ENCODE measurements around the gene CEP72.
A peak's percentile ranks its signal among the peaks of the same experiment; 100 is the strongest.

Gene CEP72, protein sequence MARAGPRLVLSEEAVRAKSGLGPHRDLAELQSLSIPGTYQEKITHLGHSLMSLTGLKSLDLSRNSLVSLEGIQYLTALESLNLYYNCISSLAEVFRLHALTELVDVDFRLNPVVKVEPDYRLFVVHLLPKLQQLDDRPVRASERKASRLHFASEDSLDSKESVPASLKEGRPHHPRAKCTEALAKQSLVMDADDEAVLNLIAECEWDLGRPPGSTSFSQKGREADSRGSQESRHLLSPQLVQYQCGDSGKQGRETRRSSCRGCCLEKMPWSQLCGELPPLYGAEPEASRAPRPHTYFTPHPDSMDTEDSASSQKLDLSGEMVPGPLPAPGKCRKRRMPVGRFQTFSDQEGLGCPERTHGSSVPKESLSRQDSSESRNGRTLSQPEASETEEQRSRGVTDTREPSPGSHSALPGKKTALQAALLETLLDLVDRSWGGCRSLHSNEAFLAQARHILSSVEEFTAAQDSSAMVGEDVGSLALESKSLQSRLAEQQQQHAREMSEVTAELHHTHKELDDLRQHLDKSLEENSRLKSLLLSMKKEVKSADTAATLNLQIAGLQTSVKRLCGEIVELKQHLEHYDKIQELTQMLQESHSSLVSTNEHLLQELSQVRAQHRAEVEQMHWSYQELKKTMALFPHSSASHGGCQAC

DNA sequence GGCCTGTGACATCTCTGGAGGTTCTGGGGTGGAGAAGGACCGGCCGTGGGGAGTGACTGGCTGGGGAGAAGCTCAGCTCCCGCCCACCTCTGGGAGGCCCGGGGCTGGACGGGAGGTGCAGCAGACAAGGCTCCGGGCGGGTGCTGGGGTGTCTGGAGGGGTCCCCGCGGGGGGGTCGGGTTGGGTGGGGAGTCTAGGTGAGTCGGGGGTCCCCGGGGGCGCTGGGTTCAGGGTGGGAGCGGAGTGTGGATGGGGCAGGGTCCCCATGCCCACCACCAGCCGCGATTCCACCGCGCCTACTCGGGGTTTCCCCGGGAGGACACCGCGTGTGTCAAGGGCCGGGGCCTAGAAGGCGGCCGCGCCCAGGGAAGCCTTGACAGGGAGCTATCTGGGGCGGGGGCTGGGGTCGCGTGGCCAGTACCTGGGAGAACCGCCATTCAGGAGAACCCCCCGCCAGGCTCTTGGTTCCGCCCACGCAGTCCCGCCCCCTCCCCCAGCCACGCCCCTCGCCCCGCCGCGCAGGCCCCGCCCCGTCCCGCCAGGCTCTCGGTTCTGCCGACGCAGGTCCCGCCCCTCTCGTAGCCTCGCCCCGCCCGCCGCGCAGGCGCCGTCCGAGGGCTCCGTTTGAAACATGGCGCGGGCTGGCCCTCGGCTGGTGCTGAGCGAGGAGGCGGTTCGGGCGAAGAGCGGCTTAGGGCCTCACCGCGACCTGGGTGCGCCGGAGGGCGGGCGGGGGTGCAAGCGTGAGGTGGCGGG lies at the start of gene CEP72:
CEP72 (plus strand) TSS at position 610 of the 756 bp plus-strand sequence; CDS start at position 632, 22 bp downstream.
- Histone ChIP-seq H3K4me1 (ENCODE audit: insufficient read depth, low read length) (peaks cover 6% of the 10 kb centered on the region), H3K4me3 (ENCODE audit: low read depth in 1 of 2, low read length in 2 of 2) (peak within 1 kb of the TSS; percentile 56 to 64), H3K9me3 (ENCODE audit: low read length) (no peaks in the 10 kb centered on the region), H3K27me3 (ENCODE audit: control insufficient read depth in 1 of 2, insufficient read depth in 2 of 2, low read length in 2 of 2) (peaks cover 0 to 8% of the 10 kb centered on the region in 2 donors), H3K36me3 (ENCODE audit: insufficient read depth, low read length) (no peaks in the 10 kb centered on the region), H3K9ac (ENCODE audit: low read length) (no peak within 1 kb of the TSS), H3K27ac (ENCODE audit: low read depth, low read length) (no peak within 1 kb of the TSS)

DNA sequence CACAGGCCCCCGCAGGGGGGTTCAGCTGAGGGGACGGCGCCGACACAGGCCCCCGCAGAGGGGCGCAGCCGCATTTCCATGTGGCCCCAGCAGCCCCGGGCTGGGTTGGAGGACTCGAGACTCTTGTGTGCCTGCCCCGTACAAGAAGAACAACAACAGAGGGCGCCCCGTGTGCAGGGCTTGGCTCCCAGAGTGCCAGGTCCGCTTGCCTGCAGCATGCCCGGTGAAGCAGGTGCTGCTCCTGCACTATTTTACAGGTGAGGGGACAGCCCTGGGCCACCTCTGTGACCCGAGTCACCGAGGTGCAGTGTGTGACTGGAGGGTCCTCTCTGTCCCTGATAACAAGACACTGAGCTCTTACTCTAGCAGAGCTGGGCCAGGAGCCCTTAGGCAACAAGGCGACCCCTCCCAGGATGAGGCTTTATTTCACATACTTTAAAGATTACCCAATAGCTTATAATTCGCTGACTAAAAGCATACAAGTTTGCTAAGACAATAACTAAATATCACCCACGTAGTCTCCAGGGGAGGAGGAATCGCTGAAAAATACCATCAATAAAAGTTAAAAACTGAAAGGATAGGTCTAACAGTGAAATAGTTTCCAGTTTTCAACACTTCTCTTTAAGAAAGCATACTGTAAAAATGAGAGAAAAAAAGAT lies 46.2 kb upstream of the CEP72 start:
- Histone ChIP-seq H3K4me3 (ENCODE audit: low read depth in 1 of 2, low read length in 2 of 2) (no peak overlapping the region), H3K27me3 (ENCODE audit: control insufficient read depth in 1 of 2, insufficient read depth in 2 of 2, low read length in 2 of 2) (peaks cover 4 to 54% of the 10 kb centered on the region in 2 donors), H3K9me3 (ENCODE audit: low read length) (no peaks in the 10 kb centered on the region), H3K27ac (ENCODE audit: low read depth, low read length) (no peak overlapping the region), H3K36me3 (ENCODE audit: insufficient read depth, low read length) (no peaks in the 10 kb centered on the region), H3K4me1 (ENCODE audit: insufficient read depth, low read length) (no peaks in the 10 kb centered on the region), H3K9ac (ENCODE audit: low read length) (no peak overlapping the region)

DNA sequence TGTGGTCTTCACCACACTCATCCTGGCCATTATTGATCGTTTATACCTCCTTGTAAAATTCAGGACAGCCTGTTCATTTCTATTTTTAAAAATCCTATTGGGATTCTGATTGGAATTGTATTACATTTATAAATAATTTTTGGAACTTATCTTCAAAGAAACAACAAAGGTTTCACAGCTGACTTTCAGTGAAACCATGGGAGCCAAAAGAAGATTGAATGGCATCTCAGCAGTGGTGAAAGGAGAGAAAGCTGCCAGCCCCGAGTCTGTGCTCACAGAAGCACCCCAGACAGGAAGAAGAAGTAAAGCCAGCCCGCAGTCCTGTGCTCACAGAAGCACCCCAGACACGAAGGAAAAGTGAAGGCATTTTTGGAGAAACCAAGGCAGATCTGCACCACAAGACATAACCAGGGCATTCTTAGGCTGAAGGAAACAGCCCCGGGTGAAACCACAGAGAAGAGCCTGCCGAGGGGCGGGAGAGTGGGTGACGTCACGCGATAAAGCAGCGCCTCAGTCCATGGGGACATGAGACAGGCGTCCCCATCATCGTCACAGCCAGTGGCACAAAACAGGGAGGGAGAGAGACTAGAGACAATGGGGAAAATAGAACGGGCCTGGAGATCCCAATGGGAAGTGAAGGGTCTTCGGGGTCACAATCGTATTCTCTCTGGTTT lies 45.4 kb upstream of the CEP72 start:
- Histone ChIP-seq H3K4me3 (ENCODE audit: low read depth in 1 of 2, low read length in 2 of 2) (no peak overlapping the region), H3K9ac (ENCODE audit: low read length) (no peak overlapping the region), H3K9me3 (ENCODE audit: low read length) (no peaks in the 10 kb centered on the region), H3K27ac (ENCODE audit: low read depth, low read length) (no peak overlapping the region), H3K36me3 (ENCODE audit: insufficient read depth, low read length) (no peaks in the 10 kb centered on the region), H3K27me3 (ENCODE audit: control insufficient read depth in 1 of 2, insufficient read depth in 2 of 2, low read length in 2 of 2) (peaks cover 0 to 50% of the 10 kb centered on the region in 2 donors), H3K4me1 (ENCODE audit: insufficient read depth, low read length) (no peaks in the 10 kb centered on the region)

DNA sequence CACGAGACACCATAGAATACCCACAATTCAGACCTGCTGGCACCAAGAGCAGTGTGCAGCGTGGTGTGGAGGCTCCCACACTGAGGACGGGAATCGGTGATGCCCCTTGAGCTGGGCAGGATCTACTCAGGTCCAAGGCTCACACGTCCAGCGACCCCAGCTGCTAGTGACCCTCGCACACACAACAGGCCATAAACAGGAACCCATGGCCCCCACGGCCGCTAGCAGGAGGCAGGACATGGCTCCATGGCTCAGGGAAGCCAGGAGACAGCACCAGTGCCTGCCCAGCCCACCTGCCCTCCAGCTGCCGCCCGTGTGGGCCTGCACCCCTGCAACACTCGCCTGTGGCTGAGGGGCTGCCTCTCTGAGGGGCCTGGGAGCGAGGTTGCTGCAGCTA lies 44.5 kb upstream of the CEP72 start:
- H3K9me3 ChIP-seq (ENCODE audit: low read length), result no peaks in the 10 kb centered on the region
- H3K9ac ChIP-seq (ENCODE audit: low read length), result no peak overlapping the region
- no peak overlapping the region for H3K27ac ChIP-seq (ENCODE audit: low read depth, low read length)
- no peaks in the 10 kb centered on the region for H3K4me1 ChIP-seq (ENCODE audit: insufficient read depth, low read length)
- no peak overlapping the region for H3K4me3 ChIP-seq (ENCODE audit: low read depth in 1 of 2, low read length in 2 of 2)
- H3K36me3 ChIP-seq (ENCODE audit: insufficient read depth, low read length), result no peaks in the 10 kb centered on the region
- H3K27me3 ChIP-seq (ENCODE audit: control insufficient read depth in 1 of 2, insufficient read depth in 2 of 2, low read length in 2 of 2), result peaks cover 0 to 52% of the 10 kb centered on the region in 2 donors

DNA sequence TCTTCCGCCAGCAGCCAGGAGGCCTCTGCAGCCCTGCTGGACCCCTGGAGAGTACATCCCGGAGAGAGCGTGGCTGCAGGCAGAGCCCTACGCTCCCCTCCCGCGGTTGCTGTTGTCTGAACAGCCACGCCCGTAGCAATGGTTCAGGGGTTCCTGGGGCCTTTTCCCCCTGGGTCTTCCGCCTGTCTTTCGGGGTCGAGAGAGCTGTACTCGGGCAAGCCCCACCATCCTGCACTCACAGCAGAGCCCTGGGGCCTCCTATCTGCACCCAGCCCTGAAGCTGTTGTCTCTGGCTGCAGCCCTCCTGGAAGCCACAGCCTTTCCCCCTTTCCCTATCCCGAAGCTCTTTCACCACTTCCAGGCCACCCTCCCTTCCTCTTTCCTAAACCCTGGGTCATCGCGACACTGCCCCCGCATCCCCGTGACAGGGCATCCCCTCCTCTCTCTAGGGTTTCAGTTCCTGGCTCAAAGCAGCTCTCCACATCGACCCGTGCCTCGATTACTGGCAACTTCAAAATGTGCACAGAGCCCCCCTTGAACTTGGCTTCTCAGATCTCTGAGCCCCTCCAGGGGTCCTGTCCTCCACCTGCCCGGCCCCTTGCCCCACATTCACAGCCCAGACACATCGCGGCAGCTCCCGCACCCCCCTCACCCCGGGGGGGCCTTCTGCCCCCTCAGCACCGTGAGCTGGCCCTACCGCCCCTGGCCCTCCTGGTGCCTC lies 43.9 kb upstream of the CEP72 start:
- peaks cover 0 to 52% of the 10 kb centered on the region in 2 donors for H3K27me3 ChIP-seq (ENCODE audit: control insufficient read depth in 1 of 2, insufficient read depth in 2 of 2, low read length in 2 of 2)
- no peak overlapping the region for H3K4me3 ChIP-seq (ENCODE audit: low read depth in 1 of 2, low read length in 2 of 2)
- no peaks in the 10 kb centered on the region for H3K36me3 ChIP-seq (ENCODE audit: insufficient read depth, low read length)
- no peaks in the 10 kb centered on the region for H3K9me3 ChIP-seq (ENCODE audit: low read length)
- no peaks in the 10 kb centered on the region for H3K4me1 ChIP-seq (ENCODE audit: insufficient read depth, low read length)
- H3K27ac ChIP-seq (ENCODE audit: low read depth, low read length), result no peak overlapping the region
- H3K9ac ChIP-seq (ENCODE audit: low read length), result no peak overlapping the region

DNA sequence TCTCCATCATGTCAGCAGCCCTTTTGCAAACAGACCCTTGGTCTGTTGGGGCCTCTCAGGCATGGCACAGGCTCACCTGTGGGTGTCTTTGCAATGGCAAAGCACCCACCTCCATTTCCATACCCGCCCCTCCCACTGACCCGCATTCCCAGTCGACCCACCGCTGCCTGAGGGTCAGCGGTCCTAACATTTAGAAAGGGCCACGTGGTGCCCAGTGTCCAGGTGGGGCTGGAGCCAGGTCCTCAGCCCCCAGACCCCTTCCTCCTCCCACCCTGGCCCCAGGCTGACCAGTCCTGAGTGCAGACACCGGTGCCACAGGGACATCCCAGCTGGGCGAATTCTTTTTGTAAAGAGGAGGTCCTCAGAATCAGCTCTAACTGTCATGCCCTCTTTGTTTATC lies 43.3 kb upstream of the CEP72 start:
- Histone ChIP-seq H3K27me3 (ENCODE audit: control insufficient read depth in 1 of 2, insufficient read depth in 2 of 2, low read length in 2 of 2) (peaks cover 0 to 53% of the 10 kb centered on the region in 2 donors), H3K4me3 (ENCODE audit: low read depth in 1 of 2, low read length in 2 of 2) (no peak overlapping the region)

DNA sequence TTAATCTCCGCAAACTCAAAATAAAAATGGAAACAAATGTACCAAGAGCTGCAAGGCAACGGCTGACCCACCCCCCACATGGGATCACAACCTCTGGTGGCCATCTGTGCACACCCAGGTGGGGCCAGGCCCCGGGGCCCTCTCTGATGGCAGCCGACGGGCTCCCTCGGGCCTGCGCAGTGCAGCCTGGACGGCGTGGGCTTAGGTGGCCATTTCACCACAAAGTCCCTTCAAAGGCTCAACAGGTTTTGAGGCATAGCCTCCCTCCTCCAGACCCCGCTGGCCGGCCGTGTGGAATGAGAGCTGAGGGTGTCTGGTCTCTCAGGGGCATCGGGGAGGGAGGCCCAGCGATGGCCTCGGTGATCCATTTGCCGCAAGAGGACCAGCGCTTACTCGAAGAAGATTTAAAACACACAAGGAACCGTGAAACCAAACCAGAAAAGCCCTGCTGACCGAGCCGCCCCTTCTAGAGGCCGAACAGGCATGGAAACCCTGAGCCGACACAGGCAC lies 42.7 kb upstream of the CEP72 start:
- peaks cover 0 to 57% of the 10 kb centered on the region in 2 donors for H3K27me3 ChIP-seq (ENCODE audit: control insufficient read depth in 1 of 2, insufficient read depth in 2 of 2, low read length in 2 of 2)
- no peaks in the 10 kb centered on the region for H3K9me3 ChIP-seq (ENCODE audit: low read length)
- H3K36me3 ChIP-seq (ENCODE audit: insufficient read depth, low read length), result no peaks in the 10 kb centered on the region
- no peak overlapping the region for H3K27ac ChIP-seq (ENCODE audit: low read depth, low read length)
- H3K9ac ChIP-seq (ENCODE audit: low read length), result no peak overlapping the region
- H3K4me1 ChIP-seq (ENCODE audit: insufficient read depth, low read length), result no peaks in the 10 kb centered on the region
- no peak overlapping the region for H3K4me3 ChIP-seq (ENCODE audit: low read depth in 1 of 2, low read length in 2 of 2)

More for the DNA sequence above, 43.3 kb upstream of the CEP72 start:
- H3K9ac ChIP-seq (ENCODE audit: low read length), result no peak overlapping the region
- H3K9me3 ChIP-seq (ENCODE audit: low read length), result no peaks in the 10 kb centered on the region
- H3K4me1 ChIP-seq (ENCODE audit: insufficient read depth, low read length), result no peaks in the 10 kb centered on the region
- no peaks in the 10 kb centered on the region for H3K36me3 ChIP-seq (ENCODE audit: insufficient read depth, low read length)
- H3K27ac ChIP-seq (ENCODE audit: low read depth, low read length), result no peak overlapping the region

DNA sequence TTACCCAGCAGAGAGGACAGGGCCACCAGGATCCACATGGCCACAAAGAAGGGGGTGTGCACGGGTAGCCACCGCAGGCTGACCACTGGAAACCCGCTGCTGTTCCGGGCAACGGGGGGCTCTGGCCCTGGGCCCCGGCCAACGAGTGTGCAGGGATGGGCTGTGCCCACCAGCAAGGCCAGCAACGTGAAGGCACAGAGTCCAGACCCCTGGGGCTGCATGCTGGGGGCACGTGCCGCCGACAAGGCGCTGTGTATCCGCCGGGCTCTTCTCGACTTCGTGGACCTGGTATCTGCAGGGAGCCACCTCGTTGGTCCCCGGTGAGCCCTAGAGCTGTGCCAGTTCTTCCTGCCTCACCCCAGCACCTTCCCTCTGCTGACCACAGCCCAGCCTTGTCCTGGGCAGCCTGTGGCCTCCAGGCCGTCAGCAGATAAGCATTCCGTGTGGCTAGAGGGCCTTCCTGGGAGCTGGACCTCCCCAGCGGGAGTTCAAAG lies 42.2 kb upstream of the CEP72 start:
- Histone ChIP-seq H3K36me3 (ENCODE audit: insufficient read depth, low read length) (no peaks in the 10 kb centered on the region), H3K27ac (ENCODE audit: low read depth, low read length) (no peak overlapping the region)

DNA sequence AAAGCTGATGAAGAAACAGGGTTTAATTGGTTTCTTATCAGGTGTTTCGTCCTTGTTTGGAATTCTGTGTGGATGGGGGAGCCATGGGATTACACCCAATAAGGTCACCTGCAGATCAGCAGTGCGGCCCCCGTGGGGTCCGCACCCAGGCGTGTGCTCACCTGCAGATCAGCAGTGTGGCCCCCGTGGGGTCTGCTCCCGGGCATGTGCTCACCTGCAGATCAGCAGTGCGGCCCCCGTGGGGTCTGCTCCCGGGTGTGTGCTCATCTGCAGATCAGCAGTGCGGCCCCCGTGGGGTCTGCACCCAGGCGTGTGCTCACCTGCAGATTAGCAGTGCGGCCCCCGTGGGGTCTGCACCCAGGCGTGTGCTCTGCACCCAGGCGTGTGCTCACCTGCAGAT lies 41.7 kb upstream of the CEP72 start:
- Histone ChIP-seq H3K4me1 (ENCODE audit: insufficient read depth, low read length) (no peaks in the 10 kb centered on the region), H3K27ac (ENCODE audit: low read depth, low read length) (no peak overlapping the region), H3K4me3 (ENCODE audit: low read depth in 1 of 2, low read length in 2 of 2) (no peak overlapping the region), H3K27me3 (ENCODE audit: control insufficient read depth in 1 of 2, insufficient read depth in 2 of 2, low read length in 2 of 2) (peaks cover 0 to 55% of the 10 kb centered on the region in 2 donors), H3K9me3 (ENCODE audit: low read length) (no peaks in the 10 kb centered on the region), H3K36me3 (ENCODE audit: insufficient read depth, low read length) (no peaks in the 10 kb centered on the region), H3K9ac (ENCODE audit: low read length) (no peak overlapping the region)

More for the DNA sequence above, 42.2 kb upstream of the CEP72 start:
- H3K4me3 ChIP-seq (ENCODE audit: low read depth in 1 of 2, low read length in 2 of 2), result no peak overlapping the region
- H3K9me3 ChIP-seq (ENCODE audit: low read length), result no peaks in the 10 kb centered on the region
- H3K27me3 ChIP-seq (ENCODE audit: control insufficient read depth in 1 of 2, insufficient read depth in 2 of 2, low read length in 2 of 2), result peaks cover 0 to 57% of the 10 kb centered on the region in 2 donors
- H3K9ac ChIP-seq (ENCODE audit: low read length), result no peak overlapping the region
- H3K4me1 ChIP-seq (ENCODE audit: insufficient read depth, low read length), result no peaks in the 10 kb centered on the region

DNA sequence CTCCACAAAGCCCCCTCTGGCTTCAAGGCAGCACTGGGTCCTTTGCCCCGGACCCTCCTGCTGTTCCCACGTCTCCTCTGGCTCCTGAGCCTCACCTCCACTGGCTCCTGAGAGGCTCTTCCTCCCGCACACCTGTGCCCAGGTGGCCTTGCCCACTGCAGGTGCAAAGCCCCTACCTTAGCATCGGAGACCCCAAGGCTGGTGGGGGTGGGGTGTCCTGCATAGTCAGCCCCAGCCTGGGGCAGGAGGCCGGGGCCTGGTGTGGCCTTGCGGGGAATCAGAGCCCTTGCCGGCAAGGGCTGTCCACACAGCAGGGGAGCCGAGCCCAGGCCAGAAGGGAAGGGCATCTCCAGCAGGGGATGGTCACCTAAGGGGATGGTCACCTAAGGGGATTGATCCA lies 41.3 kb upstream of the CEP72 start:
- no peak overlapping the region for H3K9ac ChIP-seq (ENCODE audit: low read length)
- H3K27me3 ChIP-seq (ENCODE audit: control insufficient read depth in 1 of 2, insufficient read depth in 2 of 2, low read length in 2 of 2), result peaks cover 0 to 50% of the 10 kb centered on the region in 2 donors
- H3K27ac ChIP-seq (ENCODE audit: low read depth, low read length), result no peak overlapping the region
- no peaks in the 10 kb centered on the region for H3K36me3 ChIP-seq (ENCODE audit: insufficient read depth, low read length)
- H3K9me3 ChIP-seq (ENCODE audit: low read length), result no peaks in the 10 kb centered on the region
- no peak overlapping the region for H3K4me3 ChIP-seq (ENCODE audit: low read depth in 1 of 2, low read length in 2 of 2)
- no peaks in the 10 kb centered on the region for H3K4me1 ChIP-seq (ENCODE audit: insufficient read depth, low read length)

All from muscle layer of colon (tissue), 2 donors.